GM23248 (cell line): ENCODE measurements around the gene GAPVD1.

Source experiments
- EZH2 ChIP-seq: fragments of 200-600 bp; sonication (generic); IDR thresholded peaks from 2 replicates; pipeline ENCODE4 v1.6.1; 2018; ENCODE audit warnings: antibody characterized with exemption, mild to moderate bottlenecking; ENCODE audit not compliant: insufficient read depth, poor library complexity, severe bottlenecking
- EZH2phosphoT487 ChIP-seq: fragments of 200-600 bp; sonication (generic); IDR thresholded peaks from 2 replicates; pipeline ENCODE4 v1.6.1; 2018; ENCODE audit warnings: antibody characterized with exemption, moderate library complexity, mild to moderate bottlenecking, low read depth; ENCODE audit not compliant: insufficient read depth

DNA sequence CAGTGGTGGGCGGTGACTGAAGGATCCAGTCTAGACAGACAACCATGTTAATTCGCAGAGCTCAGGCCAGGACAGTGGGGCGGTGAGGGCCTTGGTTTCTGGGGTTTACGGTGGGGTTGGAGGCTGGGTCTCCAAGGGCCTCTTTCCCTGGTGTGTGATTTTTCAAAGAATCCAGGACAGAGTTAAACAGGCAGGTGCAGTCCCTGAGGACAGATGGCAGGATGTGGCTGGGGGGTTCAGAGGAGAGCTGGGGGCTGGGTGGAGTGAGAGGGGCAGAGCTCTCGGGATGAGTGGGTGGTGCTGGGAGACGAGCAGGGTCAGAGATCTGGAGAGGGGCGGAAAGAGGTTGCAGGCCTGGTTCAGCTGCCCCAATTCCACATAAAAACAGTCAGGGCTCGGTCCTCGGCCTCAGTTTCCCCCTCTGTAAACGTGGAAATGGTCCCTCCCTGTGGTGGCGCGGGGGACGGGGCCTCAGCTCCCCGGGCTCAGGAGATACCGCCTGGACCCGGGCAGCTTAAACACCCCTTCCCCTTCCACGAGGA, 145.9 kb downstream of the GAPVD1 start:
- TF ChIP-seq EZH2phosphoT487, result no peak
- TF ChIP-seq EZH2, result no peak
